H9 (cell line): ENCODE results near the gene OBSL1. TPM values are rescaled to one million over a fixed set of nuclear protein-coding genes. Genes with fewer than 3 reads are reported as not detected.

Source experiments
- DNase-seq: peaks from one replicate; pipeline ENCODE4 v3.0.0-alpha.2; 2017
- H2AFZ ChIP-seq: one replicate; pipeline ENCODE4 v1.6.1; 2013; ENCODE audit warnings: mild to moderate bottlenecking, low read length, control low read depth, moderate library complexity
- H2AK5ac ChIP-seq: 2 replicates; pipeline ENCODE4 v1.6.1; 2013; ENCODE audit warnings: low read length, control low read depth, mixed read lengths; ENCODE audit not compliant: insufficient read length
- H2BK120ac ChIP-seq: one replicate; pipeline ENCODE4 v1.6.1; 2013; ENCODE audit warnings: low read depth, mild to moderate bottlenecking, low read length, control low read depth, inconsistent platforms; ENCODE audit not compliant: poor library complexity, severe bottlenecking
- H2BK12ac ChIP-seq: 2 replicates; pipeline ENCODE4 v1.6.1; 2013; ENCODE audit warnings: low read length, control low read depth, mixed read lengths, low read depth; ENCODE audit not compliant: insufficient read length
- H2BK15ac ChIP-seq: 2 replicates; pipeline ENCODE4 v1.6.1; 2013; ENCODE audit warnings: low read depth, low read length, control low read depth
- H2BK20ac ChIP-seq: one replicate; pipeline ENCODE4 v1.6.1; 2013; ENCODE audit warnings: low read depth, mild to moderate bottlenecking, low read length, control low read depth, inconsistent platforms; ENCODE audit not compliant: poor library complexity, severe bottlenecking
- H2BK5ac ChIP-seq: 2 replicates; pipeline ENCODE4 v1.6.1; 2013; ENCODE audit warnings: low read length, control low read depth, mixed read lengths; ENCODE audit not compliant: insufficient read length
- H3K14ac ChIP-seq: 2 replicates; pipeline ENCODE4 v1.6.1; 2013; ENCODE audit warnings: low read length, control low read depth; ENCODE audit not compliant: insufficient read depth
- H3K18ac ChIP-seq: 2 replicates; pipeline ENCODE4 v1.6.1; 2013; ENCODE audit warnings: low read depth, mild to moderate bottlenecking, mixed read lengths, low read length, control low read depth; ENCODE audit not compliant: insufficient read length
- H3K23ac ChIP-seq: 2 replicates; pipeline ENCODE4 v1.6.1; 2013; ENCODE audit warnings: low read length, control low read depth, mixed read lengths, low read depth; ENCODE audit not compliant: insufficient read length
- H3K23me2 ChIP-seq: 2 replicates; pipeline ENCODE4 v1.6.1; 2013; ENCODE audit warnings: low read depth, mild to moderate bottlenecking, mixed read lengths, low read length, control low read depth; ENCODE audit not compliant: insufficient read length, poor library complexity, severe bottlenecking
- H3K27ac ChIP-seq: 2 replicates; pipeline ENCODE4 v1.5.1; 2013; ENCODE audit warnings: low read length, control low read depth, mixed read lengths, low read depth; ENCODE audit not compliant: insufficient read length
- H3K27me3 ChIP-seq: 2 replicates; pipeline ENCODE4 v1.6.1; 2013; ENCODE audit warnings: low read length, control low read depth, inconsistent platforms; ENCODE audit not compliant: insufficient read depth
- H3K4ac ChIP-seq: 2 replicates; pipeline ENCODE4 v1.6.1; 2013; ENCODE audit warnings: low read depth, mild to moderate bottlenecking, control low read depth, inconsistent platforms, low read length, moderate library complexity
- H3K4me1 ChIP-seq: 2 replicates; pipeline ENCODE4 v1.6.1; 2013; ENCODE audit warnings: low read length, control low read depth, inconsistent platforms; ENCODE audit not compliant: insufficient read depth
- H3K4me2 ChIP-seq: 2 replicates; pipeline ENCODE4 v1.6.1; 2013; ENCODE audit warnings: low read length, control low read depth, mixed read lengths; ENCODE audit not compliant: insufficient read length, insufficient read depth
- H3K56ac ChIP-seq: 2 replicates; pipeline ENCODE4 v1.6.1; 2013; ENCODE audit warnings: low read depth, mild to moderate bottlenecking, mixed read lengths, low read length, control low read depth; ENCODE audit not compliant: insufficient read length
- H3K79me1 ChIP-seq: 2 replicates; pipeline ENCODE4 v1.6.1; 2013; ENCODE audit warnings: low read depth, mild to moderate bottlenecking, moderate library complexity, low read length, control low read depth, inconsistent platforms; ENCODE audit not compliant: insufficient read depth, poor library complexity, severe bottlenecking
- H3K79me2 ChIP-seq: 2 replicates; pipeline ENCODE4 v1.6.1; 2013; ENCODE audit warnings: low read length, control low read depth, inconsistent platforms; ENCODE audit not compliant: insufficient read depth
- H3K9ac ChIP-seq: 2 replicates; pipeline ENCODE4 v1.6.1; 2013; ENCODE audit warnings: low read length, control low read depth, mixed read lengths; ENCODE audit not compliant: insufficient read length; ENCODE audit errors: extremely low read depth
- H3K9me3 ChIP-seq: one replicate; pipeline ENCODE4 v1.6.1; 2013; ENCODE audit warnings: low read depth, low read length, inconsistent platforms; ENCODE audit not compliant: control insufficient read depth
- H3T11ph ChIP-seq: one replicate; pipeline ENCODE4 v1.6.1; 2013; ENCODE audit warnings: mild to moderate bottlenecking, low read length, control low read depth, inconsistent platforms
- H4K20me1 ChIP-seq: one replicate; pipeline ENCODE4 v1.6.1; 2013; ENCODE audit not compliant: control insufficient read depth, insufficient read length, insufficient read depth
- H4K5ac ChIP-seq: 2 replicates; pipeline ENCODE4 v1.6.1; 2013; ENCODE audit warnings: low read depth, mild to moderate bottlenecking, mixed read lengths, low read length, control low read depth; ENCODE audit not compliant: insufficient read length
- H4K8ac ChIP-seq: replicated peaks from 2 replicates; pipeline ENCODE4 v1.6.1; 2013; ENCODE audit warnings: low read length, control low read depth, mixed read lengths, low read depth; ENCODE audit not compliant: insufficient read length
- H4K91ac ChIP-seq: 2 replicates; pipeline ENCODE4 v1.6.1; 2013; ENCODE audit warnings: low read depth, mild to moderate bottlenecking, moderate library complexity, mixed read lengths, low read length, control low read depth; ENCODE audit not compliant: insufficient read length
- H3K27ac Mint-ChIP-seq, 3 experiments: 2 replicates in 2 of 3; 3 replicates in 1 of 3; pipeline ENCODE4 v1.8.0; 2020 to 2021; ENCODE audit warnings: mixed read lengths in 3 of 3, mild to moderate bottlenecking in 1 of 3, moderate library complexity in 1 of 3
- H3K27me3 Mint-ChIP-seq: 2 replicates; pipeline ENCODE4 v1.8.0; 2021; ENCODE audit warnings: low read depth, mild to moderate bottlenecking, moderate library complexity, mixed read lengths
- H3K36me3 Mint-ChIP-seq, 3 experiments: 2 replicates in 2 of 3; 3 replicates in 1 of 3; pipeline ENCODE4 v1.8.0; 2020 to 2021; ENCODE audit warnings: low read depth in 3 of 3, mixed read lengths in 3 of 3; ENCODE audit not compliant: insufficient read depth in 1 of 3
- H3K4me1 Mint-ChIP-seq, 2 experiments: 2 replicates each; pipeline ENCODE4 v1.8.0; 2020; ENCODE audit warnings: mixed read lengths in 2 of 2
- H3K4me3 Mint-ChIP-seq, 2 experiments: 2 replicates in 1 of 2; 3 replicates in 1 of 2; pipeline ENCODE4 v1.8.0; 2020 to 2021; ENCODE audit warnings: mild to moderate bottlenecking in 2 of 2, mixed read lengths in 2 of 2, moderate library complexity in 1 of 2
- H3K9me3 Mint-ChIP-seq, 2 experiments: 2 replicates in 1 of 2; 3 replicates in 1 of 2; pipeline ENCODE4 v1.8.0; 2020; ENCODE audit warnings: mild to moderate bottlenecking in 2 of 2, mixed read lengths in 2 of 2, moderate library complexity in 1 of 2
- WGBS: extraction: QIAGEN DNeasy Blood & Tissue Kit; methylation state at CpG from one replicate; pipeline ENCODE4 v1.1.7; 2013; ENCODE audit warnings: missing lambda C conversion rate, low lambda C conversion rate, mixed read lengths; ENCODE audit not compliant: insufficient read length; ENCODE audit errors: extremely low coverage; 5-methylcytosine and 5-hydroxymethylcytosine counted together
- total RNA-seq: library from RNA; stranded (reverse); gene quantifications from 2 replicates; pipeline ENCODE4 v1.2.1, GENCODE V29; 2021
- TF ChIP-seq, protein P1 (sequence below): fragments of 200-600 bp; sonication (generic); conservative IDR thresholded peaks from 3 replicates; pipeline ENCODE4 v1.8.0; 2021; ENCODE audit warnings: antibody characterized with exemption, mild to moderate bottlenecking

Gene OBSL1
- total RNA-seq, 1 experiment from 2014 or later, result 140 TPM

DNA sequence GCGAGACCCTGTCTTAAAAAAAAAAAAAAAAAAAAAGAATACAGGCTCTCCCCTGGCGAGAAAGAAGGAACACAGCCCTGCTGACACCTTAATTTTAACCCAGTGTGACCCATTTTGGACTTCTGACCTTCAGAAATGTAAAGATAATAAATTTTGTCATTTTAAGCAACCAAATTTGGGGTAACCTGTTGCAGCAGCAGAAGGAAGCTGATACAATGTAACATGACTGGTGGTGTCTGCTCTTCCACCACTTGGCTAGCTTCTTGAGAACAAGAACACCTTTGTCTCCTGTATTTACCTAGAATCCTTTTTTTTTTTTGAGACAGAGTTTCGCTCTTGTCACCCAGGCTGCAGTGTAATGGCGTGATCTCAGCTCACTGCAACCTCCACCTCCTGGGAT is 19.8 kb upstream of the OBSL1 start:
- Histone ChIP-seq H2BK15ac (no peak overlapping the region), H3K23me2 (no peaks in the 10 kb centered on the region), H3K18ac (no peak overlapping the region), H4K8ac (no peak overlapping the region), H3K9me3 (no peaks in the 10 kb centered on the region), H3K4ac (no peak overlapping the region), H3K79me2 (no peaks in the 10 kb centered on the region), H3K9ac (no peak overlapping the region), H2BK120ac (no peak overlapping the region), H2AFZ (no peak overlapping the region), H3K27ac (no peak overlapping the region), H3K79me1 (no peaks in the 10 kb centered on the region), H3T11ph (no peak overlapping the region), H3K14ac (no peak overlapping the region), H2BK20ac (no peak overlapping the region), H3K4me1 (peaks cover 3% of the 10 kb centered on the region; the same call in 1 of the 2 replicates), H2BK12ac (no peak overlapping the region), H3K27me3 (no peaks in the 10 kb centered on the region; the same call in 1 of the 2 replicates), H4K91ac (no peak overlapping the region), H3K4me2 (no peak overlapping the region), H3K56ac (no peak overlapping the region), H2BK5ac (no peak overlapping the region), H2AK5ac (no peak overlapping the region), H4K20me1 (no peaks in the 10 kb centered on the region), H4K5ac (no peak overlapping the region), H3K23ac (no peak overlapping the region)
- WGBS, result no CpG with 5 or more reads among the region's 4 CpGs
- Mint-ChIP-seq H3K27me3 (peaks cover 27% of the 10 kb centered on the region), H3K36me3 (no peaks in the 10 kb centered on the region), H3K4me1 (peaks cover 10% of the 10 kb centered on the region in 2 experiments), H3K27ac (no peak overlapping the region), H3K4me3 (no peak overlapping the region), H3K9me3 (no peaks in the 10 kb centered on the region)
- TF ChIP-seq, protein P1, sequence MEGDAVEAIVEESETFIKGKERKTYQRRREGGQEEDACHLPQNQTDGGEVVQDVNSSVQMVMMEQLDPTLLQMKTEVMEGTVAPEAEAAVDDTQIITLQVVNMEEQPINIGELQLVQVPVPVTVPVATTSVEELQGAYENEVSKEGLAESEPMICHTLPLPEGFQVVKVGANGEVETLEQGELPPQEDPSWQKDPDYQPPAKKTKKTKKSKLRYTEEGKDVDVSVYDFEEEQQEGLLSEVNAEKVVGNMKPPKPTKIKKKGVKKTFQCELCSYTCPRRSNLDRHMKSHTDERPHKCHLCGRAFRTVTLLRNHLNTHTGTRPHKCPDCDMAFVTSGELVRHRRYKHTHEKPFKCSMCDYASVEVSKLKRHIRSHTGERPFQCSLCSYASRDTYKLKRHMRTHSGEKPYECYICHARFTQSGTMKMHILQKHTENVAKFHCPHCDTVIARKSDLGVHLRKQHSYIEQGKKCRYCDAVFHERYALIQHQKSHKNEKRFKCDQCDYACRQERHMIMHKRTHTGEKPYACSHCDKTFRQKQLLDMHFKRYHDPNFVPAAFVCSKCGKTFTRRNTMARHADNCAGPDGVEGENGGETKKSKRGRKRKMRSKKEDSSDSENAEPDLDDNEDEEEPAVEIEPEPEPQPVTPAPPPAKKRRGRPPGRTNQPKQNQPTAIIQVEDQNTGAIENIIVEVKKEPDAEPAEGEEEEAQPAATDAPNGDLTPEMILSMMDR, result no peak
- DNase-seq, result no peak
